Stimulated activated effector memory CD8-positive, alpha-beta T cell treated with anti-CD3 and anti-CD28 coated beads, Interleukin-12 subunit alpha, Interleukin-12 subunit beta, amount 100 ng/mL, for 72 hours (primary cell): Measurements from ENCODE around the gene GPLD1.
"Not testable (repeated sequence)": the region's sequence is repeated elsewhere in the genome, so short reads cannot be mapped to it uniquely, and the experiment has no call there.

Experiments used
- ATAC-seq: fragments of 150-1000 bp; cut with Tn5 transposase; 2 replicates; pipeline ENCODE4 v1.10.0; 2021
- DNase-seq, 2 donors: peaks; one replicate each; pipeline ENCODE4 v3.0.0; 2021 to 2022; ENCODE audit warnings: low spot score in 2 of 2
- H3K27ac Mint-ChIP-seq: one replicate; pipeline ENCODE4 v1.8.0; 2022; ENCODE audit warnings: mild to moderate bottlenecking, mixed read lengths
- H3K36me3 Mint-ChIP-seq: one replicate; pipeline ENCODE4 v1.8.0; 2022; ENCODE audit warnings: mild to moderate bottlenecking, mixed read lengths
- H3K4me1 Mint-ChIP-seq: one replicate; pipeline ENCODE4 v1.8.0; 2022; ENCODE audit warnings: mixed read lengths
- H3K4me3 Mint-ChIP-seq: one replicate; pipeline ENCODE4 v1.8.0; 2022; ENCODE audit warnings: mild to moderate bottlenecking, mixed read lengths
- H3K9me3 Mint-ChIP-seq: one replicate; pipeline ENCODE4 v1.8.0; 2022; ENCODE audit warnings: mixed read lengths

GPLD1 gene

GRCh38 chr6:24394780-24395437 lies 94.5 kb downstream of the GPLD1 start:
- no peak overlapping the region for H3K4me3 Mint-ChIP-seq
- no peak for DNase-seq
- ATAC-seq: no peak
- no peaks in the 10 kb centered on the region for H3K36me3 Mint-ChIP-seq
- H3K4me1 Mint-ChIP-seq: no peaks in the 10 kb centered on the region
- no peak overlapping the region for H3K27ac Mint-ChIP-seq
- H3K9me3 Mint-ChIP-seq: no peaks in the 10 kb centered on the region

GRCh38 chr6:24394061-24394779 lies 95.2 kb downstream of the GPLD1 start:
- DNase-seq (no peak), ATAC-seq (no peak)
- Mint-ChIP-seq H3K36me3 (no peaks in the 10 kb centered on the region), H3K4me1 (no peaks in the 10 kb centered on the region), H3K4me3 (no peak overlapping the region), H3K9me3 (no peaks in the 10 kb centered on the region), H3K27ac (no peak overlapping the region)

GRCh38 chr6:24391756-24392405 lies 97.5 kb downstream of the GPLD1 start:
- Mint-ChIP-seq H3K4me1 (no peaks in the 10 kb centered on the region), H3K36me3 (no peaks in the 10 kb centered on the region), H3K4me3 (no peak overlapping the region), H3K27ac (no peak overlapping the region), H3K9me3 (no peaks in the 10 kb centered on the region)
- no peak for DNase-seq
- no peak for ATAC-seq

GRCh38 chr6:24391208-24391607 lies 98.2 kb downstream of the GPLD1 start:
- Mint-ChIP-seq H3K4me3 (no peak overlapping the region), H3K27ac (no peak overlapping the region), H3K9me3 (no peaks in the 10 kb centered on the region), H3K4me1 (no peaks in the 10 kb centered on the region), H3K36me3 (no peaks in the 10 kb centered on the region)
- DNase-seq (no peak), ATAC-seq (no peak)

- ATAC-seq (no peak), DNase-seq (no peak)
- no peak overlapping the region for H3K27ac Mint-ChIP-seq
- H3K9me3 Mint-ChIP-seq: no peaks in the 10 kb centered on the region
- H3K4me3 Mint-ChIP-seq: no peak overlapping the region
- no peaks in the 10 kb centered on the region for H3K4me1 Mint-ChIP-seq
- H3K36me3 Mint-ChIP-seq: no peaks in the 10 kb centered on the region
Measured at GRCh38 chr6:24387818-24388217, 101.6 kb downstream of the GPLD1 start.

GRCh38 chr6:24385536-24386269 lies 103.7 kb downstream of the GPLD1 start:
- Mint-ChIP-seq H3K4me1 (no peaks in the 10 kb centered on the region), H3K4me3 (no peak overlapping the region), H3K9me3 (no peaks in the 10 kb centered on the region), H3K27ac (no peak overlapping the region), H3K36me3 (no peaks in the 10 kb centered on the region)
- DNase-seq: no peak
- no peak for ATAC-seq

GRCh38 chr6:24384369-24385130 lies 104.8 kb downstream of the GPLD1 start:
- not testable (repeated sequence) for ATAC-seq, H3K9me3 Mint-ChIP-seq, DNase-seq, H3K4me3 Mint-ChIP-seq, H3K27ac Mint-ChIP-seq, H3K4me1 Mint-ChIP-seq, H3K36me3 Mint-ChIP-seq

GRCh38 chr6:24382891-24383494 lies 106.4 kb downstream of the GPLD1 start:
- H3K27ac Mint-ChIP-seq, ATAC-seq, H3K4me1 Mint-ChIP-seq, H3K4me3 Mint-ChIP-seq, H3K36me3 Mint-ChIP-seq, DNase-seq, H3K9me3 Mint-ChIP-seq: not testable (repeated sequence)

- Mint-ChIP-seq H3K36me3 (no peaks in the 10 kb centered on the region), H3K9me3 (no peaks in the 10 kb centered on the region), H3K4me3 (no peak overlapping the region), H3K27ac (no peak overlapping the region), H3K4me1 (no peaks in the 10 kb centered on the region)
- DNase-seq (no peak), ATAC-seq (no peak)
Measured at GRCh38 chr6:24382220-24382540, 107.2 kb downstream of the GPLD1 start.

GRCh38 chr6:24381476-24382219 lies 107.7 kb downstream of the GPLD1 start:
- DNase-seq (no peak), ATAC-seq (no peak)
- H3K36me3 Mint-ChIP-seq: no peaks in the 10 kb centered on the region
- no peaks in the 10 kb centered on the region for H3K4me1 Mint-ChIP-seq
- no peak overlapping the region for H3K4me3 Mint-ChIP-seq
- H3K9me3 Mint-ChIP-seq: no peaks in the 10 kb centered on the region
- H3K27ac Mint-ChIP-seq: no peak overlapping the region

- peak; percentile 16 for ATAC-seq
- no peak for DNase-seq
- Mint-ChIP-seq H3K27ac (no peak overlapping the region), H3K9me3 (no peaks in the 10 kb centered on the region), H3K4me3 (no peak overlapping the region), H3K36me3 (no peaks in the 10 kb centered on the region), H3K4me1 (no peaks in the 10 kb centered on the region)
Measured at GRCh38 chr6:24378473-24379097, 110.8 kb downstream of the GPLD1 start.
